H9 (cell line): Measurements from ENCODE around the gene CALHM5. TPM values are rescaled to one million over a fixed set of nuclear protein-coding genes. Genes with fewer than 3 reads are reported as not detected.

Source experiments
- DNase-seq: peaks from one replicate; pipeline ENCODE4 v3.0.0-alpha.2; 2017
- H2AFZ ChIP-seq: one replicate; pipeline ENCODE4 v1.6.1; 2013; ENCODE audit warnings: mild to moderate bottlenecking, low read length, control low read depth, moderate library complexity
- H2AK5ac ChIP-seq: 2 replicates; pipeline ENCODE4 v1.6.1; 2013; ENCODE audit warnings: low read length, control low read depth, mixed read lengths; ENCODE audit not compliant: insufficient read length
- H2BK120ac ChIP-seq: one replicate; pipeline ENCODE4 v1.6.1; 2013; ENCODE audit warnings: low read depth, mild to moderate bottlenecking, low read length, control low read depth, inconsistent platforms; ENCODE audit not compliant: poor library complexity, severe bottlenecking
- H2BK12ac ChIP-seq: 2 replicates; pipeline ENCODE4 v1.6.1; 2013; ENCODE audit warnings: low read length, control low read depth, mixed read lengths, low read depth; ENCODE audit not compliant: insufficient read length
- H2BK15ac ChIP-seq: 2 replicates; pipeline ENCODE4 v1.6.1; 2013; ENCODE audit warnings: low read depth, low read length, control low read depth
- H2BK20ac ChIP-seq: one replicate; pipeline ENCODE4 v1.6.1; 2013; ENCODE audit warnings: low read depth, mild to moderate bottlenecking, low read length, control low read depth, inconsistent platforms; ENCODE audit not compliant: poor library complexity, severe bottlenecking
- H2BK5ac ChIP-seq: 2 replicates; pipeline ENCODE4 v1.6.1; 2013; ENCODE audit warnings: low read length, control low read depth, mixed read lengths; ENCODE audit not compliant: insufficient read length
- H3K14ac ChIP-seq: 2 replicates; pipeline ENCODE4 v1.6.1; 2013; ENCODE audit warnings: low read length, control low read depth; ENCODE audit not compliant: insufficient read depth
- H3K18ac ChIP-seq: 2 replicates; pipeline ENCODE4 v1.6.1; 2013; ENCODE audit warnings: low read depth, mild to moderate bottlenecking, mixed read lengths, low read length, control low read depth; ENCODE audit not compliant: insufficient read length
- H3K23ac ChIP-seq: 2 replicates; pipeline ENCODE4 v1.6.1; 2013; ENCODE audit warnings: low read length, control low read depth, mixed read lengths, low read depth; ENCODE audit not compliant: insufficient read length
- H3K23me2 ChIP-seq: 2 replicates; pipeline ENCODE4 v1.6.1; 2013; ENCODE audit warnings: low read depth, mild to moderate bottlenecking, mixed read lengths, low read length, control low read depth; ENCODE audit not compliant: insufficient read length, poor library complexity, severe bottlenecking
- H3K27ac ChIP-seq: 2 replicates; pipeline ENCODE4 v1.5.1; 2013; ENCODE audit warnings: low read length, control low read depth, mixed read lengths, low read depth; ENCODE audit not compliant: insufficient read length
- H3K27me3 ChIP-seq: 2 replicates; pipeline ENCODE4 v1.6.1; 2013; ENCODE audit warnings: low read length, control low read depth, inconsistent platforms; ENCODE audit not compliant: insufficient read depth
- H3K4ac ChIP-seq: 2 replicates; pipeline ENCODE4 v1.6.1; 2013; ENCODE audit warnings: low read depth, mild to moderate bottlenecking, control low read depth, inconsistent platforms, low read length, moderate library complexity
- H3K4me1 ChIP-seq: 2 replicates; pipeline ENCODE4 v1.6.1; 2013; ENCODE audit warnings: low read length, control low read depth, inconsistent platforms; ENCODE audit not compliant: insufficient read depth
- H3K4me2 ChIP-seq: 2 replicates; pipeline ENCODE4 v1.6.1; 2013; ENCODE audit warnings: low read length, control low read depth, mixed read lengths; ENCODE audit not compliant: insufficient read length, insufficient read depth
- H3K56ac ChIP-seq: 2 replicates; pipeline ENCODE4 v1.6.1; 2013; ENCODE audit warnings: low read depth, mild to moderate bottlenecking, mixed read lengths, low read length, control low read depth; ENCODE audit not compliant: insufficient read length
- H3K79me1 ChIP-seq: 2 replicates; pipeline ENCODE4 v1.6.1; 2013; ENCODE audit warnings: low read depth, mild to moderate bottlenecking, moderate library complexity, low read length, control low read depth, inconsistent platforms; ENCODE audit not compliant: insufficient read depth, poor library complexity, severe bottlenecking
- H3K79me2 ChIP-seq: 2 replicates; pipeline ENCODE4 v1.6.1; 2013; ENCODE audit warnings: low read length, control low read depth, inconsistent platforms; ENCODE audit not compliant: insufficient read depth
- H3K9ac ChIP-seq: 2 replicates; pipeline ENCODE4 v1.6.1; 2013; ENCODE audit warnings: low read length, control low read depth, mixed read lengths; ENCODE audit not compliant: insufficient read length; ENCODE audit errors: extremely low read depth
- H3K9me3 ChIP-seq: one replicate; pipeline ENCODE4 v1.6.1; 2013; ENCODE audit warnings: low read depth, low read length, inconsistent platforms; ENCODE audit not compliant: control insufficient read depth
- H3T11ph ChIP-seq: one replicate; pipeline ENCODE4 v1.6.1; 2013; ENCODE audit warnings: mild to moderate bottlenecking, low read length, control low read depth, inconsistent platforms
- H4K20me1 ChIP-seq: one replicate; pipeline ENCODE4 v1.6.1; 2013; ENCODE audit not compliant: control insufficient read depth, insufficient read length, insufficient read depth
- H4K5ac ChIP-seq: 2 replicates; pipeline ENCODE4 v1.6.1; 2013; ENCODE audit warnings: low read depth, mild to moderate bottlenecking, mixed read lengths, low read length, control low read depth; ENCODE audit not compliant: insufficient read length
- H4K8ac ChIP-seq: replicated peaks from 2 replicates; pipeline ENCODE4 v1.6.1; 2013; ENCODE audit warnings: low read length, control low read depth, mixed read lengths, low read depth; ENCODE audit not compliant: insufficient read length
- H4K91ac ChIP-seq: 2 replicates; pipeline ENCODE4 v1.6.1; 2013; ENCODE audit warnings: low read depth, mild to moderate bottlenecking, moderate library complexity, mixed read lengths, low read length, control low read depth; ENCODE audit not compliant: insufficient read length
- H3K27ac Mint-ChIP-seq, 3 experiments: 2 replicates in 2 of 3; 3 replicates in 1 of 3; pipeline ENCODE4 v1.8.0; 2020 to 2021; ENCODE audit warnings: mixed read lengths in 3 of 3, mild to moderate bottlenecking in 1 of 3, moderate library complexity in 1 of 3
- H3K27me3 Mint-ChIP-seq: 2 replicates; pipeline ENCODE4 v1.8.0; 2021; ENCODE audit warnings: low read depth, mild to moderate bottlenecking, moderate library complexity, mixed read lengths
- H3K36me3 Mint-ChIP-seq, 3 experiments: 2 replicates in 2 of 3; 3 replicates in 1 of 3; pipeline ENCODE4 v1.8.0; 2020 to 2021; ENCODE audit warnings: low read depth in 3 of 3, mixed read lengths in 3 of 3; ENCODE audit not compliant: insufficient read depth in 1 of 3
- H3K4me1 Mint-ChIP-seq, 2 experiments: 2 replicates each; pipeline ENCODE4 v1.8.0; 2020; ENCODE audit warnings: mixed read lengths in 2 of 2
- H3K4me3 Mint-ChIP-seq, 2 experiments: 2 replicates in 1 of 2; 3 replicates in 1 of 2; pipeline ENCODE4 v1.8.0; 2020 to 2021; ENCODE audit warnings: mild to moderate bottlenecking in 2 of 2, mixed read lengths in 2 of 2, moderate library complexity in 1 of 2
- H3K9me3 Mint-ChIP-seq, 2 experiments: 2 replicates in 1 of 2; 3 replicates in 1 of 2; pipeline ENCODE4 v1.8.0; 2020; ENCODE audit warnings: mild to moderate bottlenecking in 2 of 2, mixed read lengths in 2 of 2, moderate library complexity in 1 of 2
- WGBS: extraction: QIAGEN DNeasy Blood & Tissue Kit; methylation state at CpG from one replicate; pipeline ENCODE4 v1.1.7; 2013; ENCODE audit warnings: missing lambda C conversion rate, low lambda C conversion rate, mixed read lengths; ENCODE audit not compliant: insufficient read length; ENCODE audit errors: extremely low coverage; 5-methylcytosine and 5-hydroxymethylcytosine counted together
- total RNA-seq: library from RNA; stranded (reverse); gene quantifications from 2 replicates; pipeline ENCODE4 v1.2.1, GENCODE V29; 2021
- TF ChIP-seq, protein P1 (sequence below): fragments of 200-600 bp; sonication (generic); conservative IDR thresholded peaks from 3 replicates; pipeline ENCODE4 v1.8.0; 2021; ENCODE audit warnings: antibody characterized with exemption, mild to moderate bottlenecking

CALHM5 gene
- total RNA-seq, 1 experiment from 2014 or later: 0.09 TPM

DNA sequence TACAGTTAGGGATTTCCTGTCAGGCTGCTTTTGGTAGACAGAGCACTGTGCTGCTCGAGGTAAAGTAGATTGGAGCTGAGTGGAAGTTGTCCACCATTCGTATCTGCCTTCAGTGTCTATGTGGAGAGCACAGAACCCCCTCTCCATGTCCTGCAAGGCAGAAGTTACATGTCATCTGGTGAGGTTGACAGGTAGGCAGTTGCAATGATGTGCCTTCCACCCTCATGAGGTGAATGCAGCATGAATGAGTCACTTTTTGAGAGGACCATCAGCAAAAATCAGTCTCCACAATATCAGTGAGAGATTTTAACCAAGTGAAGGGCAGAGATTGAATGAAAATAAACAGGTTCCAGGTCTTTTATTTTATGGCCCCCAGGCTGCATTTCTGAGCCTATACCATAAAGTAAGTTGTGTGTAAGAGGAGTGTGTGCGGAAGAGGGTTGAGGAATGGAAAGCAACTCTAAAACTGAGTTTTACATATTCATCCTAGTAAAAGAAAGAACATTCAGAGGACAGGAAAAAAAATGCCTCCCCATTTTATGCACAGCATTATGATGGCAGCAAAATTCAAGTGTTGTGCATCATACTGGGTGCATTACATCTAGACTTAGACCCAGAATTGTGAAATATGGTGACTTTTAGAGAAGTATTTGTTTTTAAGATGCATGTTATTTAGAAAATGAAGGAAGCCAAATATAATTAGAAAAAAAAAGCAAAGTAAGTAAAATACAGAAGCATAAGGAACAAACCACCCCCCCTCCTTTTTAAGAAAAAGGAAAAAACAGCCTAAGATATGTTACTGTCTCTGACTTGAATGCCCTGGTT lies 18.2 kb downstream of the CALHM5 start:
- H2AK5ac ChIP-seq: no peak overlapping the region
- no peaks in the 10 kb centered on the region for H4K20me1 ChIP-seq
- H3K18ac ChIP-seq: no peak overlapping the region
- DNase-seq: no peak
- WGBS: no CpG with 5 or more reads among the region's 3 CpGs
- Mint-ChIP-seq H3K4me1 (peaks cover 39% of the 10 kb centered on the region in 2 experiments), H3K4me3 (no peak overlapping the region), H3K9me3 (no peaks in the 10 kb centered on the region), H3K27ac (no peak overlapping the region; a peak in 1 of 7 replicates), H3K36me3 (no peaks in the 10 kb centered on the region), H3K27me3 (no peaks in the 10 kb centered on the region)
- no peak overlapping the region for H3K4ac ChIP-seq
- no peak overlapping the region for H4K8ac ChIP-seq
- no peak overlapping the region for H3K27ac ChIP-seq
- no peaks in the 10 kb centered on the region for H3K27me3 ChIP-seq
- no peak overlapping the region for H3K23ac ChIP-seq
- H3K56ac ChIP-seq: no peak overlapping the region
- H3K79me1 ChIP-seq: no peaks in the 10 kb centered on the region
- no peaks in the 10 kb centered on the region for H3K9me3 ChIP-seq
- no peak overlapping the region for H2BK15ac ChIP-seq
- no peak overlapping the region for H2BK12ac ChIP-seq
- no peak overlapping the region for H3K4me2 ChIP-seq
- H3K79me2 ChIP-seq: no peaks in the 10 kb centered on the region
- H3T11ph ChIP-seq: no peak overlapping the region
- H2BK5ac ChIP-seq: no peak overlapping the region
- H2AFZ ChIP-seq: no peak overlapping the region
- no peak overlapping the region for H4K5ac ChIP-seq
- peaks cover 8% of the 10 kb centered on the region; the same call in 1 of the 2 replicates for H3K4me1 ChIP-seq
- H3K14ac ChIP-seq: no peak overlapping the region
- no peak overlapping the region for H4K91ac ChIP-seq
- TF ChIP-seq, protein P1, sequence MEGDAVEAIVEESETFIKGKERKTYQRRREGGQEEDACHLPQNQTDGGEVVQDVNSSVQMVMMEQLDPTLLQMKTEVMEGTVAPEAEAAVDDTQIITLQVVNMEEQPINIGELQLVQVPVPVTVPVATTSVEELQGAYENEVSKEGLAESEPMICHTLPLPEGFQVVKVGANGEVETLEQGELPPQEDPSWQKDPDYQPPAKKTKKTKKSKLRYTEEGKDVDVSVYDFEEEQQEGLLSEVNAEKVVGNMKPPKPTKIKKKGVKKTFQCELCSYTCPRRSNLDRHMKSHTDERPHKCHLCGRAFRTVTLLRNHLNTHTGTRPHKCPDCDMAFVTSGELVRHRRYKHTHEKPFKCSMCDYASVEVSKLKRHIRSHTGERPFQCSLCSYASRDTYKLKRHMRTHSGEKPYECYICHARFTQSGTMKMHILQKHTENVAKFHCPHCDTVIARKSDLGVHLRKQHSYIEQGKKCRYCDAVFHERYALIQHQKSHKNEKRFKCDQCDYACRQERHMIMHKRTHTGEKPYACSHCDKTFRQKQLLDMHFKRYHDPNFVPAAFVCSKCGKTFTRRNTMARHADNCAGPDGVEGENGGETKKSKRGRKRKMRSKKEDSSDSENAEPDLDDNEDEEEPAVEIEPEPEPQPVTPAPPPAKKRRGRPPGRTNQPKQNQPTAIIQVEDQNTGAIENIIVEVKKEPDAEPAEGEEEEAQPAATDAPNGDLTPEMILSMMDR: no peak
- no peak overlapping the region for H2BK120ac ChIP-seq
- no peak overlapping the region for H2BK20ac ChIP-seq
- H3K23me2 ChIP-seq: no peaks in the 10 kb centered on the region
- H3K9ac ChIP-seq: no peak overlapping the region
